Right lobe of liver (tissue), 6 donors: Measurements from ENCODE around the gene CACNA2D3. TPM values are rescaled to one million over a fixed set of nuclear protein-coding genes. Genes with fewer than 3 reads are reported as not detected.

Experiments
- ATAC-seq, 4 donors: fragments of 200-7000 bp; cut with Tn5 transposase; one replicate each; pipeline ENCODE4 v1.9.1; 2020; ENCODE audit warnings: mild to moderate bottlenecking in 4 of 4, moderate library complexity in 4 of 4
- DNase-seq, 3 donors: peaks; one replicate each; pipeline ENCODE4 v3.0.0-alpha.2; 2020
- H3K27ac ChIP-seq, 3 donors: fragments of 200-600 bp; one replicate each; pipeline ENCODE4 v1.8.0; 2022
- H3K27me3 ChIP-seq, 2 donors: fragments of 200-600 bp; one replicate each; pipeline ENCODE4 v1.8.0; 2022
- H3K36me3 ChIP-seq, 4 donors: fragments of 200-600 bp; sonication (generic) in 1 of 4; one replicate each; pipeline versions ENCODE4 v1.5.1 to v1.8.0; 2017 to 2022; ENCODE audit warnings: control low read depth in 1 of 4
- H3K4me1 ChIP-seq, 4 donors: fragments of 200-600 bp; sonication (generic) in 1 of 4; one replicate each; pipeline versions ENCODE4 v1.5.1 to v1.8.0; 2017 to 2022; ENCODE audit warnings: control low read depth in 1 of 4
- H3K4me3 ChIP-seq, 3 donors: fragments of 200-600 bp; one replicate each; pipeline ENCODE4 v1.8.0; 2022
- H3K9me3 ChIP-seq, 4 donors: fragments of 200-600 bp; sonication (generic) in 1 of 4; one replicate each; pipeline versions ENCODE4 v1.5.1 to v1.8.0; 2017 to 2022; ENCODE audit warnings: control low read depth in 1 of 4
- CTCF ChIP-seq, 4 donors: fragments of 200-600 bp in 3 of 4; fragments of 450-650 bp in 1 of 4; IDR thresholded peaks; one replicate each; pipeline versions ENCODE4 v1.5.1 to v1.8.0; 2016 to 2022; ENCODE audit warnings: antibody characterized with exemption in 4 of 4, mild to moderate bottlenecking in 2 of 4
- POLR2A ChIP-seq: fragments of 450-650 bp; IDR thresholded peaks from one replicate; pipeline ENCODE4 v1.6.1; 2017; ENCODE audit warnings: antibody characterized with exemption, mild to moderate bottlenecking
- WGBS: methylation state at CpG from one replicate; pipeline ENCODE4 v1.1.6; 2018; ENCODE audit warnings: low coverage, low lambda C conversion rate; ENCODE audit not compliant: insufficient coverage; ENCODE audit errors: missing lambda C conversion rate; 5-methylcytosine and 5-hydroxymethylcytosine counted together
- intact Hi-C, 2 donors: fragments of 100-400 bp; cut with DNase I; formaldehyde crosslinking; loops; one replicate each; pipeline versions ENCODE4 v1.11.2 to v1.14.1; 2022
- total RNA-seq, 6 experiments: library from RNA; depleted of rRNA in 2 of 6; stranded (reverse); fragments of >200 nt in 2 of 6; fragmentation: NEBNext Ultra II Directional in 3 of 6; extraction: Animal tissue kit (Norgen Biotek cat#: 25700) in 3 of 6; gene quantifications; one replicate each; pipeline versions ENCODE4 v1.1.0 to v1.2.4, GENCODE V29; 2016 to 2023
- donor health status: DM: no; HTN: yes; CAD: no.
- donor health status: DM: no; HTN: no; CAD: no.
- donor health status: DM: no; HTN: no; CAD: no.
- donor health status: DM: no; HTN: yes; CAD: no.
- donor health status: DM: no; HTN: yes; CAD: no.

CACNA2D3 gene
- total RNA-seq, 6 experiments from 2014 or later, result 0.28 to 0.87 TPM; not detected in 4

GRCh38 chr3:54556630-54557029, 434.3 kb downstream of the CACNA2D3 start:
- intact Hi-C loops, result no loop called here
- no peak for ATAC-seq
- H3K4me1 ChIP-seq, result no peaks in the 10 kb centered on the region
- TF ChIP-seq CTCF (IDR thresholded peaks at IDR 0.05) (no peak), POLR2A (no peak)
- no peaks in the 10 kb centered on the region for H3K36me3 ChIP-seq
- no peaks in the 10 kb centered on the region for H3K9me3 ChIP-seq
- no peak overlapping the region for H3K4me3 ChIP-seq
- WGBS, result 45% methylated on average over 4 of the region's 4 CpGs
- no peak for DNase-seq
- no peak overlapping the region for H3K27ac ChIP-seq
- no peaks in the 10 kb centered on the region for H3K27me3 ChIP-seq

- intact Hi-C loops, result no loop called here
- Histone ChIP-seq H3K4me3 (no peak overlapping the region), H3K27me3 (no peaks in the 10 kb centered on the region), H3K4me1 (no peaks in the 10 kb centered on the region), H3K27ac (no peak overlapping the region), H3K36me3 (no peaks in the 10 kb centered on the region), H3K9me3 (no peaks in the 10 kb centered on the region)
- TF ChIP-seq POLR2A, result no peak
- TF ChIP-seq CTCF (IDR thresholded peaks at IDR 0.05), result no peak
- DNase-seq, result no peak
- ATAC-seq, result no peak
- 56% methylated on average over 11 of the region's 12 CpGs for WGBS
These were observed 435.4 kb downstream of the CACNA2D3 start for GRCh38 chr3:54557538-54558428.

GRCh38 chr3:54563501-54564200, 441.3 kb downstream of the CACNA2D3 start:
- no peak for DNase-seq
- no peak for ATAC-seq
- 46% methylated on average over 11 of the region's 12 CpGs for WGBS
- H3K4me3 ChIP-seq, result no peak overlapping the region
- H3K4me1 ChIP-seq, result no peaks in the 10 kb centered on the region
- H3K27ac ChIP-seq, result no peak overlapping the region
- H3K36me3 ChIP-seq, result no peaks in the 10 kb centered on the region
- H3K27me3 ChIP-seq, result no peaks in the 10 kb centered on the region
- no peaks in the 10 kb centered on the region for H3K9me3 ChIP-seq
- TF ChIP-seq POLR2A, result no peak
- TF ChIP-seq CTCF (IDR thresholded peaks at IDR 0.05), result no peak
- intact Hi-C loops, result no loop called here

- DNase-seq (no peak), ATAC-seq (no peak)
- Histone ChIP-seq H3K36me3 (no peaks in the 10 kb centered on the region), H3K27me3 (no peaks in the 10 kb centered on the region), H3K27ac (no peak overlapping the region), H3K4me3 (no peak overlapping the region), H3K4me1 (no peaks in the 10 kb centered on the region), H3K9me3 (no peaks in the 10 kb centered on the region)
- 52% methylated on average over 5 of the region's 6 CpGs for WGBS
- intact Hi-C loops, result no loop called here
- TF ChIP-seq POLR2A (no peak), CTCF (IDR thresholded peaks at IDR 0.05) (no peak)
These were observed 442.1 kb downstream of the CACNA2D3 start for GRCh38 chr3:54564374-54564925.
